Activated effector memory CD4-positive, alpha-beta T cell treated with anti-CD3 and anti-CD28 coated beads, Interleukin-2, amount 50 U/mL, for 16 hours (primary cell): ENCODE data around the gene GNG14.
A peak's percentile ranks its signal among the peaks of the same experiment; 100 is the strongest.
"Not testable (repeated sequence)": the region's sequence is repeated elsewhere in the genome, so short reads cannot be mapped to it uniquely, and the experiment has no call there.

Experiments
- DNase-seq: peaks from one replicate; pipeline ENCODE4 v3.0.0-alpha.2; 2020

GNG14 gene

DNA sequence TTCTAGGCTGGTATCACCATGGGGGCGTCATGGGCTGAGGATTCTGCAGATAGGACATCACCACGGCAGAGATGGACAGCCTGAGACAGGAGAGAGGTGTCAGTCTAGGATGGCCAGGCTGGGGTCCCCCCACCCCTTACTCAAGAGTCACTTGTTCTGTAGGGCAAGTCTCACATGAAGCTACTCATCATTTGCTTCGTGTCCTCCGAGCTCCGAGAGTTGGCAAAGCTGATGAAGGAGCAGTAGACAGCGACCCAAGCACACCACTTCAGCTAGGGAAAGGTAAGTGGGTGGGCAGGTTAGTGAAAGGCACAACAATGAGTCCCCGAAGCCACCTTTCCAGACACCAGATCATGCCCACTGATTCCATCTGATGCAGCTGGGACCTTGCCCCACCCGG, 19.5 kb upstream of the GNG14 start:
- DNase-seq: no peak

DNA sequence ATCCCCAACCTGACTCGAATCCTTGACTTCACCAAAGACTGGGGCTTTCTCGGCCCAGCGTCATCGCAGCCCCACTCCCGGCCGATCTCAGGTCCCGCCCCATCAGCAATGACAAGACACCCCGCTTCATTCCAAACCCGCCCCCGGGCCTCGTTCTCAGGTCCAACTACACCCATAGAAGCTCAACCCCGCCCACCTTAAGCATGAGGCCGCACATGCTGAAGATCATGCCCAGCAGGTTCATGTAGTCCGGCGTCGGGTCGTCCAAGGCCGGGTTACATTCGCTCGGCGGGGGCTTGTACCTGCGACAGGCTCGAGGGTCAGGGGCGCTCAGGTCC, 18.9 kb upstream of the GNG14 start:
- DNase-seq: peak; percentile 89

DNA sequence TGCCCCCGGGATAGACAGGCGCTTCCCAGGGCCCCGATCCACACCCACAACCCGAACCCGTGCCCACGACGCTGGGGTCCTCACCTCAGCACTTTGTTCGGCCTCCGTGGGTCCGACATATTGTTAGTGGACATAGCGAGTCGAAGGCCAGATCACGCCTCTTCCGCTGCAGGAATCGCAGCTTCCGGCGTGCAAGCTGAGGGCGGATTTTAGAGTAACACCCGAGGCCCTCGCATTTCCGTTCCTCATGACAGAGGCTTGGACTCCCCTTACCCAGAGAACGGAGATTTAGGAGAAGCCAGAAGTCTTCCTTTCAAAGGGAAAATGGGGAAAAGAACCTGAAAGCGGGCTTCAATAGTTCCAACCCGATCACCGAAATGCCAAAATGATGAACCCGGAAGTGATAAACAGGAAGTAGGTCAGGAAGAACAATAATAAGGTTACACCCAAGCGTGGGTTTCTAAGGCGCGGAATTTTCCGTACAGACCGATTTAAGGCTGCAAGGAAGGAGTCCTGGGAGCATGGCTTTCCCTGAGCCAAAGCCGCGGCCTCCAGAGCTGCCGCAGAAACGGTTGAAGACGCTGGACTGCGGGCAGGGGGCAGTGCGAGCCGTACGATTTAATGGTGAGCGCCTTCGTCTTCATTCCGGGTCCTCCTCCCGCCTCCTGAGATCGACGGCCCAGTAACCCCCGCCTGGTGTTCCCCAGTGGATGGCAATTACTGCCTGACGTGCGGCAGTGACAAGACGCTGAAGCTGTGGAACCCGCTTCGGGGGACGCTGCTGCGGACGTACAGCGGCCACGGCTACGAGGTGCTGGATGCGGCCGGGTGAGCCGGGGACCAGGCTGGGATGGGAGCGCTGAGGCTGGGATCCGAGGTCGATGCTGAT, 18.3 kb upstream of the GNG14 start:
- DNase-seq: peak; percentile 92

DNA sequence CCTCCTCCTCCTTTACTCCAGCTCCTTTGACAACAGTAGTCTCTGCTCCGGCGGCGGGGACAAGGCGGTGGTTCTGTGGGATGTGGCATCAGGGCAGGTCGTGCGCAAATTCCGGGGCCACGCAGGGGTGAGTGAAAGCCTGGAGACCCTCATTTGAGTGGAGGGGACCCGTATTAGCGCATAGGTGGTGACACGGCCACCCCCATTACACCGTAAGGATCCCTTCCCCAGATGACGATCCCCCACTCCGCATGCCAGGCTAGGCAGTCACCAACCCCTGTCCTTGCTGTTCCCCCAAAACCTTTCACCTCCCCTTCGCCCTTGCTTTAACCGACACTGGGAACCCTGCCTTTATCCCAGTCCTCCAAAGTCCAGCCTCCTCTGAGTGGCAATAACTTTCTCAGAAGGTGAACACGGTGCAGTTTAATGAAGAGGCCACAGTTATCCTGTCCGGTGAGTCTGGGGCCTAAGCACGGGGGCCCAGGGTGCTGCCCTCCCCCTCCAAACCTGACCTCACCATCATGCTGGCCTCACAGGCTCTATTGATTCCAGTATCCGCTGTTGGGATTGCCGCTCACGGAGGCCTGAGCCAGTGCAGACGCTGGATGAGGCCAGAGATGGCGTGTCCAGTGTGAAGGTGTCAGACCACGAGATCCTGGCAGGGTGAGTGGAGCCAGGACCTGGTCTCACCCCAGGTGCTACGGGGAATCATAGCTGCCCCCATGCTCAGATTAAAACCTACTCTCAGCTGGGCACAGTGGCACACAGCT, 17.5 kb upstream of the GNG14 start:
- no peak for DNase-seq

DNA sequence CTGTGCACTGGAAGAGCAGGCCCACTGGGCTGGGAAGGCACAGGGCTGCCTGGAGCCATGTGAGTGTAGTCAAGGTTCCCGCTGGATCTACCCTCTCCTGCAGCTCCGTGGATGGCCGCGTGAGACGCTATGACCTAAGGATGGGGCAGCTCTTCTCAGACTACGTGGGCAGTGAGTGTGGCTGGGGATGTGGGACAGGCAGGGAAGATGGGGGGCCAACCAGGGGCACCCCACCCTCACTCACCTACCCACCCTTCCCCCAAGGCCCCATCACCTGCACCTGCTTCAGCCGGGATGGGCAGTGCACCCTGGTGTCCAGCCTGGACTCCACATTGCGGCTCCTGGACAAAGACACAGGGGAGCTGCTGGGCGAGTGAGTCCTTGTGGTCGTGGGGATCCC, 15.1 kb upstream of the GNG14 start:
- no peak for DNase-seq

DNA sequence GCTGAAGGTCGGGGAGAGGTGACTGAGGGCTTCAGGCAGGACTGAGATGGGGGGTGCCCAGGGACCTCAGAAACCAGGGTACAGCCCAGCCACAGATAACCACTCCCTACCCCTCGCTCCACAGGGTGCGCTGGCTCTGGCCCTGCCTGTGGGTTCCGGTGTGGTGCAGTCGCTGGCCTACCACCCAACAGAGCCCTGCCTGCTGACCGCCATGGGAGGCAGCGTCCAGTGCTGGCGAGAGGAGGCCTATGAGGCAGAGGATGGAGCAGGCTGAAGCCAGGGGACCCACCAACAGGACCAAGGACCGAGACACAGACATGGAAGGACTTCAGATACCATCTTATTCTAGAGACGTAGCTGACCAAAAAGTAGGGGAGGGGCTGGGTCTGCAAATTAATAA, 12.4 kb upstream of the GNG14 start:
- DNase-seq: no peak

DNA sequence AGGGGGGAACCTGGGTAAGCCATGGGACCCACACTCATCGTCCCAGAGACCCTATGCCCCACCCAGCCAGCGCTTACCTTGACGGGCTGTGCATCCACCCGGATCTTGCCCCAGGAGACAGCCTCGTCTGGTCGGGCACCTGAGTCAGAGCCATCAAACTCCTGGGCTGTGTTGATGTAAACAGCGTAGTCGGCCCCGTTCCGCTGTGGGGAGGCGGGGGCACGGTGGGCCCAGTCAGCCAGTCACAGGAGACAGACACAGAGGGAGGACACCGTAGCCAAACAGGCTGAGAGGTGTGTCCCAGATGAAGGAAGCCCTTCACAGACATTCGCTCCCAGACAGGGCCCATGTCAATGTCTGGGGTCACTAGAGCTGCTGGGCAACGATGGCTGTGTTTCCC, 11.9 kb upstream of the GNG14 start:
- DNase-seq: no peak

DNA sequence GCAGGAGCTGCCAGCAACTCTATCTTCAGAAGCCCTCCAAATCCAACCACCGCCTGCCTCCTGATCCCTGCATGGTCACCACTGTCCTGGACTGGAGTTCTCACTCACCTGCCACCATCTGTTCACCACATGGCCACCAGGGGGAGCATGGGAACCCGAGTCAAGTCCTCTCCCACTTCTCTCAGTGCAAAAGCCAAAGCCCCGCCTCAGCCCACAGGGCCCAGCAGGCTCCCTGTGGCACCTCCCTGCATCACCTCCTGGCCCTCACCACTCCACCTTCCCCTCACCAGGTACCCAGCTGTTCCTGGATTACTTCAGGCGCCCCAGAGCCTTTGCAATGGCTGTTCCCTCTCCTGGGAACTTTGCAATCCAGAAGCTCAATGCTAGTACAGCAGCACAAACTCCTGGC, 11.4 kb upstream of the GNG14 start:
- DNase-seq: peak; percentile 95

DNA sequence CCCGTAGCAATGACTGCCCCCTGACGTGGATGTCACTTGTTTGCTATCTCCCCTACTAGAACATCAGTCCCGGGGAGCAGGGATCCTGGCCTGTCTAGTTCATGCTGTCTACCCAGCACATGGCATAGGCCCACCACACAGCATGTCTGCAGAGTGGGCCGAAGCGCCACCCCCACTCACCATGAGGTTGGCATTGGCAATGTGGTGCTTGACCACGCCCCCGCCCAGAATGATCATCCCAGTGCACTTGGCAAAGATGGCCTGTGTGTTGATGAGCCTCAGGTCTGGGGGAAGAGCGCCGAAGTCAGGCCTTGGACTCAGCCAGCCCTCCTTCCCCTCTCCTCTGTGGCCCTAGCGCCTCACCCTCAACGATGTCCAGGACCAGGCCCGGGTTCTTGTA, 10.9 kb upstream of the GNG14 start:
- no peak for DNase-seq

DNA sequence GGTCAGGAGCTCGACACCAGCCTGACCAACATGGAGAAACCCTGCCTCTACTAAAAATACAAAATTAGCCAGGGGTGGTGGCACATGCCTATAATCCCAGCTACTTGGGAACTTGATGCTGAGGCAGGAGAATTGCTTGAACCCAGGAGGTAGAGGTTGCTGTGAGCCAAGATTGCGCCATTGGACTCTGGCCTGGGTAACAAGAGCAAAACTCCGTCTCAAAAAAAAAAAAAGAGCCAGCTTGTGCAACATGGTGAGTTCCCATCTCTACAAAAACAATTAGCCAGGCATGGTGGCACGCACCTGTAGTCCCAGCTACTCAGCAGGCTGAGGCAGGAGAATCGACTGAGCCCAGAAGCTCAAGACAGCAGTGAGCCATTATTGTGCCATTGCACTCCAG, 9.8 kb upstream of the GNG14 start:
- not testable (repeated sequence) for DNase-seq

DNA sequence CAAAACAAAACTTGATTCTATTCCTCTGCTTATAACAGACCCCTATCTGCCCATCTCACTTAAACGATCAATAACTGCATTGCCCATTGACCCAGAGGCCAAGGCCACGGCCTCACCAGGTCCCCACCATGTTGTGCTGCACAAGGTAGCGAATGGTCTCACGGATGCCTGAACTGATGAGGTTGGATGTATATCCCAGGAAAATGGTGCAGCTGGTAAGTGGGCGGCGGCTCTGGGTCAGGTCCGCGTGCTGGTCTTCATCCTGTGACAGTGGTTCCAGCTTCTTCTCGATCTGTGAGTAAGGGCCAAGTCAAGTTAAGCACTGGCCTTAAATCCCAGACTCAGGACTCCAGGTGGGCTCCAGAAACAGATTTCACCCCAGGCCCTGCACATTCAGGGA, 7.8 kb upstream of the GNG14 start:
- DNase-seq: no peak

DNA sequence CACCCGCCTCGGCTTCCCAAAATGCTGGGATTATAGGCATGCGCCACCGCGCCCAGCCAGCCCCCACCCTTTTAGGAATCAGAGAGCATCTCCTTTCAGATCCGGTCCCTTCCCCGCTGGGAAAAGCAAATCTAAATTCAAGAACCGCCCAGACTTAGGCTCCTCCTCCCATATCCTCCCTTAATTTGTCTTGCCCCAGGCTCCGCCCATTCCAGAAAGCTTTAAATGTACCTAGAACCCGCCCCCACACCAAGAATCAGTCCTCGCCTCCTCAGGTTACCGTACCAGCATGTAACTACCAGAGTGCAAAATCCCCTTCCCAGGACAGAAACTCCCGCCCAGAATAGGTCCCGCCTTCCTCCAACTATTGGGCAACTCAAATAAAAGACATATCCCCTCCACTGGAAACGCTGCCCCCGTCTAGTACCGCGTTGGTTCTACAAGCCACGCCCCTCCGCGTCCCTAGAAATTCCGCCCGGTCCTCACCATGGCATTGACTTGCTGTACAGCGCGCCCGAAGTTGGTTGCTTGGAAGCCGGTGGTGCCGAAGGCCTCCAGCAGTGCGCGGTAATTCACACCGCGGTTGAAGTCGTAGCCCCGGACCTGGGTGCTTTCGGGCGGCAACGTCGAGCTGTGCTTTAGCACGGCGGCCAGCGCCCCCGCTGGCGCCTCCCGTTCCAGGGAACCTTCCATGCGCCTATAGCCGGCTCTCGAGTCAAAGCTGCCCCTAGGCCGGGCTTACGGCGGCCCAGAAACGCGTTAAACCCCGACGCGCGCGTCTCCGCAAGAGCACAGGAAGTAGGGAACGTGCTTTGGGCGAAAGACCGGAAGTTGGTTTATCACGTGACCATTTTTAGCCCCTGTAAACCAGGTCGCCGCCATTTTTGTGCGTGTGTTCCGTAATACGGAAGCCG, 6.5 kb upstream of the GNG14 start, which contains the start of gene DHPS:
DHPS (minus strand) TSS at position 807 of the 914 bp plus-strand sequence; CDS start at position 693, 114 bp downstream.
- DNase-seq: peak; percentile 95

DNA sequence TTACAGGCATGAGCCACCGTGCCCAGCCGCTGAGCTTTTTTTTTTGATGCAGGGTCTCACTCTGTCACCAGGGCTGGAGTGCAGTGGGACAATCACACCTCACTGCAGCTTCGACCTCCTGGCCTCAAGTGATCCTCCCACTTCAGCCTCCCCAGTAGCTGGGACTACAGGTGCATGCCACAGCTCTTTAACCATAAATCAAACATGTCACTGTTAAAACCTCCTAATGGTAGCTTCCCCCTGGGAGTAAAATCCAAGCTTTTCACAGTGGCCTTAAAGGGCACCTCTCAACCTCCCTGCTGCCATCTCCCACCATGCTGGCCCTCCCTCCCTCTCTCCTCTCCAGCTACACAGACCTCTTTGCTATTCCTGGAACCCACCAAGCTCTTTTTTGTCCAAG, 2.0 kb upstream of the GNG14 start:
- DNase-seq: no peak

DNA sequence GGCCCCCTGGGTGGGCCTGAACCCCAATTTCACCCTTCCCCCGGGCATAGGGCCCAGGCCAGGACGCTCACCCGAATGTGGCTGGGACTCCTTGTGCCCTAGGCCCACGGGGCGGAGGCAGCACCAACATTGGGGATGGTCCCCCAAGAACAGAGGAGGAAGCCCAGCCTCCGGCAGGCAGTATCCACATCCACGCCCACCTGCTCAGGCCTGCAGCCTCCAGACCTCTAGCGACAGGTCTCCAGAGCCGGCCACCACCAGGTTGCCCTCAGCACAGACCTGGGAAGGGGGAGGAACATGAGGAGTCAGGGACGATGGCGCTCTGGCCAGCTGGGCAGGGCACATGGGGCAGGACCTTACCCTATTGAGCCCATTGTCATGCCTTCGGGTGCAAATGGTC, 1.2 kb downstream of the GNG14 start:
- DNase-seq: no peak

DNA sequence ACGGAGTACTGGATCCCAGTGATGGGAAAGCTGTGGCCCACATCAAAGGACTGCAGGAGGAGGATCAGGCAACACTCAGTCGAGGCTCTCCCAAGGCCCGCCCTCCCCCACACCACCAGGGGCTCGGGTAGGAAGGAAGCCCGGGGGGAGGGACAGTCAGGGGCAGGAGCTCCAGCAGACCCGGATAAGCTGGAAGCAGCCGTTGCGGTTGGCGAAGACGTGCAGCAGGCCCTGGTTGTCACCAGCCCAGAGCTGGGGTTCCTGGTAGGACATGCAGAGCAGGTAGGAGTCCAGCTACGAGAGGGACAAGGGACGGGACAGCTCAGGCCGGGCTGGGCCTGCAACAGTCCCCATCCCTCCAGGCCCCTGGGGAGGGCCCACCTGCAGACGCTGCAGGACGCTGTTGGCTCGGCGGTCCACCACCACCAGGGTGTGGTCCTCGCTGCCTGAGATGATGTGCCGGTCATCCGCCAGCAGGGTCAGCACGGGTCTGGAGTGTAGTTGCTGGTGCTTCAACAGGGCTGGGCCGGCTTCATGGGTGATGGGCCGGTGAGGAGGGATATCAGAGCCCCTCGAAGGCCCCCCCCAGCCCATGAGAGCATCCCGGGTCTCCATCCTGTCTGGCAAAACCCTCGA, 1.9 kb downstream of the GNG14 start:
- DNase-seq: no peak

DNA sequence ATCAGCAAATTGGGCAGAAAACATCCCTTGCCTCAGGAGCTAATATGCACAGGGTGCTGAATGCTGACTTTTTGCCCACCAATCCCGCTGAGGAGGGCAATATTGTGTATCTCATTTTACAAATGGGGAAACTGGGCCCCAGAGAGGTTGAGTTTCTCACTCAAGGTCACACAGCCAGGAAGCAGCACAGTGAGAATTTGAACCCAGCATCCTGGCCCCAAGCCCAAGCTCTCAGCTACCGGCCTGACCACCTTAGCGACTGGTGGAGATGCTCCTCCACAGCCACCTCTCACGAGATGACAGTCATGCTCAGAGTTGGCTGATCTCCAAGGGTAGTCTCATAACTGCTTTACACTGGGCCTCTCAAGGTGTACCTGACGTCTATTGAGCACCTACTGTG, 5.2 kb downstream of the GNG14 start:
- DNase-seq: no peak

DNA sequence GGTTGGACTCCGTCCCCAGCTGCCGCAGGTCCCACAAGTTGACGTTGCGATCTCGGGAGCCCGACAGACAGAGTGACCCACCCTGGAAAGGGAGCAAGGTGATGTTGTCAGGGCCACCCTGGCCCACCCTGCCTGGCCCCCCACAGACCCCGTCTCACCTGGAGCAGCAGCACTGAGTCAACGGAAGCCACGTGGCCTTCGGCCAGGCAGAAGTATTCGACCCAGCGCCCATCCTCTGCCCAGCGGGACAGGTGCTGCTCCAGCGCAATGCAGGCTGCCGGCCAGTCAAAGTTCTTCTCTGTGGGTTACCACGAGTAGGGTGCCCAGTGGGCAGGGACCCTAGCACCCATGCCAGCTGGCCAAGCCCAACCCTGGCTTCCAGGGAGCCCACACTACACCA, 6.8 kb downstream of the GNG14 start:
- DNase-seq: no peak

DNA sequence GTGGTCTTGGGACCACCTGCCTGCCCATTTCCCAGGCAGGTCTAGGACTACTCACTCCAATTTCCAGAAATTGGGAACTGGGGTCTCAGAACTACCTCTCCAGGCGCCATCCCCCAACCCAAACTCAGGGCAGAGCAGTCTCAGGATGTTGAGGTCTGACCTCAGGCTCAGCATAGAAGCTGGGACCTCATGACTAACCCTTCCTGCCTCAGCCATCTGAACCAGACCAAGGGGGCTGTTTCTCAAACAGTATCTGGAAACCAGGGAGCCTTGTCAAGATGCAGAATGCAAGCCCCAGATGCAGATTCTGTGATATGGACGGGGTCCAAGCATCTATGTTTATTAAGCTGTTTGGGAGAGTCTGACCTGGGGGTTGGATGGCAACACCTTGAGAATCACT, 7.3 kb downstream of the GNG14 start:
- no peak for DNase-seq

DNA sequence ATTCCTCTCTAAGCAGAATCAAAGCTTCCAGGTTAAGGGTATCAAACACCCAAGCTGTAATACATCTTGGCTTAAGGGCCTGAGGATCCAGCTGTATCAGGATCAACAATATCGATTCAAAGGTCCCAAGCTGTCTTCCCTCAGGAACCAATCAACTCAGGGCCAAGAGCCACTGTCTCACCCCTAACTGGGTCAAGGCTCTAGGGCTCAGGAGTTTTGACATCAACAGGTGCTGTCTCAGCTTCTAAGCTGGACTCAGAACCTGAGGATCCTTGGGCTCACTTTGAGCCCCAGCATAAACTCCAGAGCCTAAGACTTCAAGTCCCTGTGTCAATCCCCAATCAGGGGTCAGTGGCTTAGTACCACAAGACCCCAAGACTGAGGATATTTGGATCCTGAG, 7.7 kb downstream of the GNG14 start:
- DNase-seq: no peak

DNA sequence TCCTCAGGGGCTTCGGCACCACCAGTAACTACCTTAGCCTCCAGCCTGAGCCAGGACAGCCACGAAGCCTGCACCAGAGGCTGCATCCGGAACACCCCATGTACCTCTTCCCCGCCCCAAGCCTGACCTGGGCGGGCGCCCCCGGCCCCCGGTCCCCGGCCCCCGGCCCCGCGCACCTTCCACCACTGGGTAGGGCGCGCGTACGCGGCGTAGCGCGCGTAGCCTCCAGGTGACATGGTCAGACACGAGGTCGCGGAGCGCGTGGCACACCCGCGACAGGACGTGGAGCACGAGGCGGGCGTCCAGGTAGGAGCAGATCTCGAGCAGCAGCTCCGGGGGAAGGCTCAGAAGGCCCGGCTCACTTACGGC, 8.2 kb downstream of the GNG14 start:
- DNase-seq: peak; percentile 69

DNA sequence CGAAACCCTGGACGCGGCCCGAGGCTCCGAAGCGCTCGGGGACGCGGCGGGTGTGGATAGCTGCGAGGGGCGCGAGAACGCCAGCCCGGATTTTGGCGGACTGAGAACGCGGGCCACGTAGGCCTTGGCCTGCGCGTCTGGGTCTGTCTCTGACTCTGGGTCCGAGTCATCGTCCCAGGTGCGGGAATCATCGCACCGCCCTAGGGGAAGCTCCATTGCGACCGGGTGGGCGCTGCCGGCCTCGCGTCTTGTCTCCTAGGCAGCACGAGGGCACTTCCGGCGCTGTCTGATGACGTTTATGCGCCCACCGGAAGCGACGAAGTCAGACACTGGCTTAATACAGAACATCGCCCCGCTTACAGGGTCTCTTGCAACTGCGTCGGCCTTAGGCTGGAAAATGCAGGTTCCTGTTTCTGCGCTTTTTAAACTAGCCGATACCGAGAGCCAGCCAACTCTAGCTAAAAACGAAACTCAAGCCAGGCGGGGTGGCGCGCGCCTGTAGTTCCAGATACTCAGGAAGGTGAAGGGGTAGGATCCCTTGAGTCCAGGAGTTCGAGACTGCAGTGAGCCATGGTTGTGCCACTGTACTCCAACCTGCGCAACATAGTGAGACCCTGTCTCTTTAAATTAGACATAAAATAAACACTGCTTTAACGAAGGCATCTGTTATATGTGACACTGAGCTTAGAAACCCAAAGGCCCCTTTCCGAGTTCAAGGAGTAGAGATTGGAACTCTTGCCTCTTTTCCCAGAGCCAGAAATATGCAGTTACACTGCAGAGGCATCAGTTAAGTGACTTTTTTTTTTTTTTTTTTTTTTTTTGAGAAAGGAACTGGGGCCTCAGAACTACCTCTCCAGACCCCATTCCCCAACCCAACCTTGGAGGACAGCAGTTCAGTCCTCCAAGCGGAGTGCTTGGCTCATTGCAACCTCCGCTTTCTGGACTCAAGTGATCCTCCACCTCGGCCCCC, 8.9 kb downstream of the GNG14 start, which contains the start of gene FBXW9:
FBXW9 (minus strand) TSS at position 266 of the 970 bp plus-strand sequence; CDS start at position 216, 50 bp downstream.
- peak; percentile 100 for DNase-seq
